Measurements from ENCODE around the gene AKR1D1. TPM values are rescaled to one million over a fixed set of nuclear protein-coding genes. Genes with fewer than 3 reads are reported as not detected.
A peak's percentile ranks its signal among the peaks of the same experiment; 100 is the strongest.

The AKR1D1 gene, protein sequence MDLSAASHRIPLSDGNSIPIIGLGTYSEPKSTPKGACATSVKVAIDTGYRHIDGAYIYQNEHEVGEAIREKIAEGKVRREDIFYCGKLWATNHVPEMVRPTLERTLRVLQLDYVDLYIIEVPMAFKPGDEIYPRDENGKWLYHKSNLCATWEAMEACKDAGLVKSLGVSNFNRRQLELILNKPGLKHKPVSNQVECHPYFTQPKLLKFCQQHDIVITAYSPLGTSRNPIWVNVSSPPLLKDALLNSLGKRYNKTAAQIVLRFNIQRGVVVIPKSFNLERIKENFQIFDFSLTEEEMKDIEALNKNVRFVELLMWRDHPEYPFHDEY
- total RNA-seq (2016; rRNA removed; fragmentation: Illumina TruSeq; extraction: Trizol) = 37.0 and 59.5 TPM in 2 replicates
- total RNA-seq (2016; cell fraction: cytosol; rRNA removed; fragmentation: Illumina TruSeq; extraction: Trizol; ENCODE audit: low read depth) = 14.5 and 15.5 TPM in 2 replicates
- total RNA-seq (2016; cell fraction: insoluble cytoplasmic fraction; rRNA removed; fragmentation: Illumina TruSeq; extraction: Trizol) = 38.3 and 59.0 TPM in 2 replicates
- total RNA-seq (2016; cell fraction: membrane; rRNA removed; fragmentation: Illumina TruSeq; extraction: Trizol) = 36.5 and 40.0 TPM in 2 replicates
- 15.6 and 17.5 TPM in 2 replicates for total RNA-seq (2016; cell fraction: nucleus; rRNA removed; fragmentation: Illumina TruSeq; extraction: Trizol)
- 6.8 and 6.9 TPM in 2 replicates for polyA plus RNA-seq (2011; rRNA removed)
- polyA plus RNA-seq (2011; cell fraction: cytosol; rRNA removed) = 4.4 and 5.3 TPM in 2 replicates
- 1.9 and 2.3 TPM in 2 replicates for polyA plus RNA-seq (2011; cell fraction: nucleus; rRNA removed)
- 7.1 and 20.6 TPM in 2 replicates for polyA plus RNA-seq (2012)
- 8.2 and 8.7 TPM in 2 replicates for polyA plus RNA-seq (2016; cell fraction: cytosol; fragmentation: Illumina TruSeq; extraction: Trizol; ENCODE audit: low read depth)
- 46.7 and 52.6 TPM in 2 replicates for polyA plus RNA-seq (2016; cell fraction: insoluble cytoplasmic fraction; fragmentation: Illumina TruSeq; extraction: Trizol; ENCODE audit: low read depth)
- polyA plus RNA-seq (2016; cell fraction: membrane; fragmentation: Illumina TruSeq; extraction: Trizol; ENCODE audit: low read depth) = 22.8 and 27.5 TPM in 2 replicates
- polyA plus RNA-seq (2016; cell fraction: nucleus; fragmentation: Illumina TruSeq; extraction: Trizol; ENCODE audit: insufficient read depth, low read depth) = 15.6 and 18.9 TPM in 2 replicates
- polyA minus RNA-seq (2011; rRNA and poly(A)+ RNA removed; ENCODE audit: low replicate concordance) = 3.4 TPM in 1 of 2 replicates, not detected in the other
- polyA minus RNA-seq (2011; cell fraction: cytosol; rRNA and poly(A)+ RNA removed) = 5.2 and 7.2 TPM in 2 replicates
- polyA minus RNA-seq (2011; cell fraction: nucleus; rRNA and poly(A)+ RNA removed) = 2.2 and 5.1 TPM in 2 replicates
- Bru-seq, nascent RNA = percentile 61 among the genes with signal in this experiment
- percentile 63 among the genes with signal in this experiment for BruChase-seq, experiment 1, labeled RNA remaining after a 6-hour chase
- percentile 59 among the genes with signal in this experiment for BruChase-seq, experiment 2, labeled RNA remaining after a 2-hour chase
- long read RNA-seq, experiment 1, partial matches to known transcripts = 11 of 22 reads
- long read RNA-seq, experiment 1, other reads (novel, unspliced or antisense) = 11 of 22 reads
- long read RNA-seq, experiment 2, partial matches to known transcripts = 13 of 30 reads
- long read RNA-seq, experiment 2, other reads (novel, unspliced or antisense) = 16 of 30 reads

DNA sequence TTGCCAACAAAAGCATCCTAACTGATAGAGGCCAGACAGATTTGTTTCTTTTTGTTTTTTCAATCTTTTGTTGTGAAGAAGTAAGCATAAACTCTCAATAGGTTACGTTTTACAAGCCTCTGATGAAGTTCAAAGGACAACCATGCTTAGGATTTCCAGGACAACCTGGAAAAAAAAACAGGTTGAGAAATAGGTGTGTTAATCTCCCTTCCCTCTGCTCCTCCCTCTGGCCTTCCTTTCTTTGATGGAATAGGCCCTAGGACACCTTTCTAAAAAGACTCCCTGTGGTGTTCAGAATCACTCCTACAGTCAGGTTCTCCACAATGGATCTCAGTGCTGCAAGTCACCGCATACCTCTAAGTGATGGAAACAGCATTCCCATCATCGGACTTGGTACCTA is at the start of gene AKR1D1:
TSS of gene AKR1D1 (plus strand) at position 264 of the 400 bp plus-strand sequence. CDS start at position 324, 60 bp downstream.
- CTCF ChIA-PET (ENCODE audit: low intra/inter-chr PET ratio, low total read pairs) = no interaction called here
- Histone ChIP-seq H3K9ac (ENCODE audit: insufficient read depth, low read depth, low read length) (no peak within 1 kb of the TSS), H3K27ac (ENCODE audit: extremely low read length, insufficient read depth, low read length) (no peak within 1 kb of the TSS), H2AFZ (ENCODE audit: low read length) (no peak within 1 kb of the TSS), H3K79me2 (ENCODE audit: insufficient read depth, low read length) (no peaks in the 10 kb centered on the region), H3K4me3 (replicated peaks in 1 of 3; ENCODE audit: insufficient read depth in 1 of 3, low read depth in 2 of 3, low read length in 3 of 3) (no peak within 1 kb of the TSS), H3K36me3 (replicated peaks in 1 of 2; ENCODE audit: control insufficient read depth in 1 of 2, insufficient read depth in 2 of 2, low read length in 2 of 2) (no peaks in the 10 kb centered on the region; a peak in 1 of 5 replicates), H3K4me1 (ENCODE audit: insufficient read depth, low read length) (peaks cover 32% of the 10 kb centered on the region), H3K27me3 (ENCODE audit: control insufficient read depth in 1 of 2, insufficient read depth in 2 of 2, low read length in 2 of 2) (no peaks in the 10 kb centered on the region), H3K4me2 (ENCODE audit: low read depth, low read length) (no peak within 1 kb of the TSS), H3K9me3 (ENCODE audit: low read length) (peaks cover 38% of the 10 kb centered on the region), H4K20me1 (ENCODE audit: insufficient read depth, low read length) (no peaks in the 10 kb centered on the region)
- no TSS peak for BruUV-seq (replicated peaks)
- ATAC-seq (peak; percentile 35; the same call in 2 of the 3 replicates), FAIRE-seq (no peak), DNase-seq (ENCODE audit: low spot score) (peak; percentile 52)
- in situ Hi-C loops (cut with HindIII; ENCODE audit: extremely low pct_ligation_motif_present, low pct_unique_long_range_greater_than_20kb) (no loop called here), intact Hi-C loops (cut with micrococcal nuclease; ENCODE audit: unreplicated experiment) (no loop called here)
- 62% methylated on average over 3 of the region's 3 CpGs for WGBS (ENCODE audit: low lambda C conversion rate)
- POLR2A ChIA-PET = no interaction called here
- TF ChIP-seq NR3C1 (CRISPR knock-in tag; IDR thresholded peaks at IDR 0.05) (no peak), BCL6 (CRISPR knock-in tag; IDR thresholded peaks at IDR 0.05) (peak; percentile 74), ZSCAN31 (CRISPR knock-in tag; IDR thresholded peaks at IDR 0.05; ENCODE audit: low read depth) (no peak), THAP11 (CRISPR knock-in tag; IDR thresholded peaks at IDR 0.05) (no peak), ZMYM4 (CRISPR knock-in tag; IDR thresholded peaks at IDR 0.05) (0 out of 2 replicates have a peak, but pooled peaks have one; percentile 16), HMG20B (CRISPR knock-in tag; conservative IDR thresholded peaks at IDR 0.05) (no peak)
- TF ChIP-seq, protein P1, sequence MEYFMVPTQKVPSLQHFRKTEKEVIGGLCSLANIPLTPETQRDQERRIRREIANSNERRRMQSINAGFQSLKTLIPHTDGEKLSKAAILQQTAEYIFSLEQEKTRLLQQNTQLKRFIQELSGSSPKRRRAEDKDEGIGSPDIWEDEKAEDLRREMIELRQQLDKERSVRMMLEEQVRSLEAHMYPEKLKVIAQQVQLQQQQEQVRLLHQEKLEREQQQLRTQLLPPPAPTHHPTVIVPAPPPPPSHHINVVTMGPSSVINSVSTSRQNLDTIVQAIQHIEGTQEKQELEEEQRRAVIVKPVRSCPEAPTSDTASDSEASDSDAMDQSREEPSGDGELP (IDR thresholded peaks at IDR 0.05; ENCODE audit: borderline replicate concordance, low read depth) = no peak
- TF ChIP-seq, protein P2, sequence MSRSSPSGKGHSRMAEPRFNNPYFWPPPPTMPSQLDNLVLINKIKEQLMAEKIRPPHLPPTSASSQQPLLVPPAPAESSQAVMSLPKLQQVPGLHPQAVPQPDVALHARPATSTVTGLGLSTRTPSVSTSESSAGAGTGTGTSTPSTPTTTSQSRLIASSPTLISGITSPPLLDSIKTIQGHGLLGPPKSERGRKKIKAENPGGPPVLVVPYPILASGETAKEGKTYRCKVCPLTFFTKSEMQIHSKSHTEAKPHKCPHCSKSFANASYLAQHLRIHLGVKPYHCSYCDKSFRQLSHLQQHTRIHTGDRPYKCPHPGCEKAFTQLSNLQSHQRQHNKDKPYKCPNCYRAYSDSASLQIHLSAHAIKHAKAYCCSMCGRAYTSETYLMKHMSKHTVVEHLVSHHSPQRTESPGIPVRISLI (CRISPR knock-in tag; IDR thresholded peaks at IDR 0.05; ENCODE audit: borderline replicate concordance) = peak; percentile 62; the same call in 1 of the 2 replicates
- TF ChIP-seq, protein P3, sequence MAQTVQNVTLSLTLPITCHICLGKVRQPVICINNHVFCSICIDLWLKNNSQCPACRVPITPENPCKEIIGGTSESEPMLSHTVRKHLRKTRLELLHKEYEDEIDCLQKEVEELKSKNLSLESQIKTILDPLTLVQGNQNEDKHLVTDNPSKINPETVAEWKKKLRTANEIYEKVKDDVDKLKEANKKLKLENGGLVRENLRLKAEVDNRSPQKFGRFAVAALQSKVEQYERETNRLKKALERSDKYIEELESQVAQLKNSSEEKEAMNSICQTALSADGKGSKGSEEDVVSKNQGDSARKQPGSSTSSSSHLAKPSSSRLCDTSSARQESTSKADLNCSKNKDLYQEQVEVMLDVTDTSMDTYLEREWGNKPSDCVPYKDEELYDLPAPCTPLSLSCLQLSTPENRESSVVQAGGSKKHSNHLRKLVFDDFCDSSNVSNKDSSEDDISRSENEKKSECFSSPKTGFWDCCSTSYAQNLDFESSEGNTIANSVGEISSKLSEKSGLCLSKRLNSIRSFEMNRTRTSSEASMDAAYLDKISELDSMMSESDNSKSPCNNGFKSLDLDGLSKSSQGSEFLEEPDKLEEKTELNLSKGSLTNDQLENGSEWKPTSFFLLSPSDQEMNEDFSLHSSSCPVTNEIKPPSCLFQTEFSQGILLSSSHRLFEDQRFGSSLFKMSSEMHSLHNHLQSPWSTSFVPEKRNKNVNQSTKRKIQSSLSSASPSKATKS (CRISPR knock-in tag; IDR thresholded peaks at IDR 0.05) = no peak
- TF ChIP-seq, protein P4, sequence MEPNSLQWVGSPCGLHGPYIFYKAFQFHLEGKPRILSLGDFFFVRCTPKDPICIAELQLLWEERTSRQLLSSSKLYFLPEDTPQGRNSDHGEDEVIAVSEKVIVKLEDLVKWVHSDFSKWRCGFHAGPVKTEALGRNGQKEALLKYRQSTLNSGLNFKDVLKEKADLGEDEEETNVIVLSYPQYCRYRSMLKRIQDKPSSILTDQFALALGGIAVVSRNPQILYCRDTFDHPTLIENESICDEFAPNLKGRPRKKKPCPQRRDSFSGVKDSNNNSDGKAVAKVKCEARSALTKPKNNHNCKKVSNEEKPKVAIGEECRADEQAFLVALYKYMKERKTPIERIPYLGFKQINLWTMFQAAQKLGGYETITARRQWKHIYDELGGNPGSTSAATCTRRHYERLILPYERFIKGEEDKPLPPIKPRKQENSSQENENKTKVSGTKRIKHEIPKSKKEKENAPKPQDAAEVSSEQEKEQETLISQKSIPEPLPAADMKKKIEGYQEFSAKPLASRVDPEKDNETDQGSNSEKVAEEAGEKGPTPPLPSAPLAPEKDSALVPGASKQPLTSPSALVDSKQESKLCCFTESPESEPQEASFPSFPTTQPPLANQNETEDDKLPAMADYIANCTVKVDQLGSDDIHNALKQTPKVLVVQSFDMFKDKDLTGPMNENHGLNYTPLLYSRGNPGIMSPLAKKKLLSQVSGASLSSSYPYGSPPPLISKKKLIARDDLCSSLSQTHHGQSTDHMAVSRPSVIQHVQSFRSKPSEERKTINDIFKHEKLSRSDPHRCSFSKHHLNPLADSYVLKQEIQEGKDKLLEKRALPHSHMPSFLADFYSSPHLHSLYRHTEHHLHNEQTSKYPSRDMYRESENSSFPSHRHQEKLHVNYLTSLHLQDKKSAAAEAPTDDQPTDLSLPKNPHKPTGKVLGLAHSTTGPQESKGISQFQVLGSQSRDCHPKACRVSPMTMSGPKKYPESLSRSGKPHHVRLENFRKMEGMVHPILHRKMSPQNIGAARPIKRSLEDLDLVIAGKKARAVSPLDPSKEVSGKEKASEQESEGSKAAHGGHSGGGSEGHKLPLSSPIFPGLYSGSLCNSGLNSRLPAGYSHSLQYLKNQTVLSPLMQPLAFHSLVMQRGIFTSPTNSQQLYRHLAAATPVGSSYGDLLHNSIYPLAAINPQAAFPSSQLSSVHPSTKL (CRISPR knock-in tag; IDR thresholded peaks at IDR 0.05) = 0 out of 2 replicates have a peak, but pooled peaks have one; percentile 22

Data from HepG2 (cell line).